Stimulated activated CD8-positive, alpha-beta memory T cell treated with anti-CD3 and anti-CD28 coated beads, Interleukin-15, amount 100 ng/mL, for 48 hours (primary cell): ENCODE measurements around the gene FRMPD4.

Source experiments
- DNase-seq, 2 donors: peaks; one replicate each; pipeline ENCODE4 v3.0.0-alpha.2; 2020; ENCODE audit warnings: low read depth in 2 of 2

FRMPD4 gene

DNA sequence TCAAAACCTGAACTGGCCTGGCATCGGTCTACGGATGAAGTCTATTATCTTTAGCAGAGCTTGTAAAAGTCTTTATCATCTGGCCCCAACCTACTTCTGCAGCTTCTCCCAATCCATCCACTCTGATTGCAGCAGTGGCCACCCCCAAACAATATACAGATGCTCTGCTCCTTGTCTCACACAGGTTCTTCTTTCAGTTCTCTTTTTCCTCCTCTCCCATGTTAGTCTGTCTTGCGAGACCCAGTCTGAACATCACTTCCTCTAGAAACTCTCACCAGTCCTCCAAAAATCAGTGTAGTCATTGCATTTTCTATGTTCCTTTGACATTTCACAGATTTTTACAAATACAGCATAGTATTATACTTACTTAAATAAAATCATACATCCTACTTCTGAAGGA is 163.0 kb downstream of the FRMPD4 start:
- no peak for DNase-seq

DNA sequence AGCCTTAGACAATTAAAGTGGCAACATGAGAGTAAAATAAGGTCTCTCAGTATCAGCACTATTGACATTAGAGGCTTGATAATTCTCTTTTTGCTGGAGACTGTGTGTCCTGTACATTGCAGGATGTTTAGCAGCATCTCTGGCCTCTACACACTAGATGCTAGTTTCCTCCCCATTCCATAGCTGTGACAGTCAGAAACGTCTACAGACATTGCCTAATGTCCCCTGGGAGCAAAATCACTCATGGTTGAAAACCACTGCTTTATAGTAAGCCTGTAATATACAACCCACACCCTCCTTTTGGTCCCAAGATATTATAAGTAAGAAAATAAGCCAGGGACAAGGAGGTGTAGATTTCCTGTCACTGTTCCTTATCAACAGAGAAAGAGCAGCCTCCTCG is 166.0 kb downstream of the FRMPD4 start:
- no peak for DNase-seq

- DNase-seq, result no peak
Measured at GRCh38 chrX:12307961-12308360, 169.7 kb downstream of the FRMPD4 start.

DNA sequence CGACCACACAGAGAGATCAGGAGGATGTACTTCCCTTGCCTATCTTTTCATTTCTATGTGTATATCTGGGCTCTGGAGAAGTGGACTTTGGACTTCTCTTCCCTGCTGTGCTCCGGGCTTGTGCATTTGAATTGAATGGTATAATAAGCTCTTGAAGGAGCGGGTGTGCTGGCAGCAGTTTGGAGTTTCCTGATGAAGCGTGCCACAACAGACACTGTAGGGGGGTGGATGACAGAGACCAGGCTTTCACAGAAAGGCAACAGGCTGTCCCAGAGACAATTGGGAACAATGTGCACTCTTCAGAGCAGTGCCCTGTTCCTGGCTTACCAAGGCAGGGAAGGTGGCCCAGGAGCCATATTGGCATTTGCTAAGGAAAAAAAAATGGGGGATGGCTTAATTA is 170.1 kb downstream of the FRMPD4 start:
- no peak for DNase-seq

GRCh38 chrX:12309040-12309743 is 170.9 kb downstream of the FRMPD4 start:
- DNase-seq, result no peak

GRCh38 chrX:12309744-12310076 is 171.4 kb downstream of the FRMPD4 start:
- DNase-seq, result no peak

DNA sequence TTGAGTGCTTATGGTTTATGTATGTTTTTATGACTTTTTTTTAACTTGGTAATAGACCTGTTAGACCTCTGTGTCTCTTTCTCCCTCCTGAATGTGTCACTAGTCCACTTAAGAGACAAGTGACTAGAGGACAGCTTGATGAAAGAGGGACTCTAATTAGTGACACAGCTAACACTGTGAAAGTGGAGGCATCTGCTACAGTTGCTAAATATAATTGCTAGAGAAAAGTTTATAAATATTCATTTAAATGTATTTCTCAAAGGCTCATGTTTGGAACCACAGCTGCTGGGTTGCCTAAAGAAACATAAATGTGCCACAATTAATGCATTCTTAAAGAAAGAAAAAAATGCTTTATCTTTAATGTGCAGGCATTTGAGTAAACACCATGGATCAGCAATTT is 176.4 kb downstream of the FRMPD4 start:
- no peak for DNase-seq

GRCh38 chrX:12315526-12315925 is 177.3 kb downstream of the FRMPD4 start:
- no peak for DNase-seq

GRCh38 chrX:12319003-12319519 is 180.8 kb downstream of the FRMPD4 start:
- no peak for DNase-seq

GRCh38 chrX:12319992-12320391 is 181.7 kb downstream of the FRMPD4 start:
- no peak for DNase-seq

DNA sequence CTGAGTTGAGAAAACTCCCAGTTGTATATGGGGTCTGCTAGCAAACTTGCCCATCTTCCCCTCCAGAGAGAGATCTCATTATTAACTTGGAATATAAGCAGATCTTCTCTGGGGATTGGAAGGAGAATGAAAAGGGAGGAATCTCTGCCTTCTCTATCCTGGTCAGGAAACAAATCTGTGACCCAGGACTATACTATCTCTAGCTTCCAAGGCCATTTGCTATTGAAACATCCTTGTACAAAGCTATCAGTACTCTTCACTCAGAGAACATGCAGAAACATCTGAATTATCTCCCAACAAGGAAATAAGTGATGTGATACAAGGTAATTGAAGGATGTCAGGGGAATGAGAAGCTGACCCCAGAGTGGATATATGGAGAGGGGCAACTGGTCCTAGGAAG is 183.8 kb downstream of the FRMPD4 start:
- no peak for DNase-seq

DNA sequence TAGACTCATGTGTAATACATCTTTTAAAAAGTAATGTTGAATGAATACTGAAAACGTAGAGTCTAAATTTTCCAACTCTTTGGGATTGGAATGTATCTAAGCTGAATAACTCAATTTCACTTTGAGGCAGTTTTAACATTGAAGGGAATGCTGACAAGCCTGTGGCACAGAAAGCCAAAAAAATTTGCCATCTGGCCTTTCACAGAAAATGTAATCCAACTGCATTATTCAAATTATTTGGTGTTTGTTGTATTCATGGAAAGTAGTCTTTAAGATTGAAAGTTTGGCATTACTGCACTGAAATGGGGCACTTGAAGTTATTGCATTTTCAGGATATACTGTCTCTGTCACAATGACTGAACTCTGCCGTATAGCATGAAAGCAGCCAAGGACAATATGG is 186.9 kb downstream of the FRMPD4 start:
- no peak for DNase-seq

DNA sequence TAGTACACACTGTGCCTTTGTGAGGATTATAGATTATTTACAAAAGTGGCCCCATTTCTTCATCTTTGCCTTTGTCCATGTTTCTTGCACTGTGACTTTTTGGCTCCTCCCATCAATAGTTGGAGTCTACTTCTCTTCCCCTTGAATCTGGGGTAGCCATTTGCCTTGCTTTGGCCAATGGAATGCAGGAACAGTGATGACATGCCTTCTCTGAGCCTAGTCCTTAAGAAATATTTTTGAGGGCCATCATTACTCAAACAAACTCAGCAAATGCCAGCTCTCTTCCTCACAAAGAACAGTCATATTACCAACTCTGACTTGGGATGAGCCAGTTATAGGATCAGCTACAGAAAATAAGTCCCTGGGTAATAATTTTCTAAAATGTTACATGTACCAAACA is 189.6 kb downstream of the FRMPD4 start:
- no peak for DNase-seq

- DNase-seq, result no peak
Measured at GRCh38 chrX:12329476-12329875, 191.2 kb downstream of the FRMPD4 start.

DNA sequence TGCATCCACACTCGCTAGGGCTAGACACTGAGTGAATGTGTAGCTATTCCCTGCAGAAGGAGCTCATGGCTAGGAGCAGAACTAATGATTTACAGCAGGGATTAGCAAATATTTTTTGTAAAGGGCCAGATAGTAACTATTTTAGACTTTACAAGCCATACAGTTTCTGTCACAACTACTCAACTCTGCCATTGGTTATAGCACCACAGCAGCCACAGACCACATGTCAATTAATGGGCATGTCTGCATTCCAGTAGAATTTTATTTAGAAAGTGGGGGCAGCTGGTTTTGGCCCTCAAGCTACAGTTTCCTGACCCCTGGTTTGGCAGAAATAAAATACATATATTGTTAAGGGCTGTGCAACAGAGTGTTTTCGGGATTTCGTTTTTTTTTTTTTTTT is 192.6 kb downstream of the FRMPD4 start:
- no peak for DNase-seq

DNA sequence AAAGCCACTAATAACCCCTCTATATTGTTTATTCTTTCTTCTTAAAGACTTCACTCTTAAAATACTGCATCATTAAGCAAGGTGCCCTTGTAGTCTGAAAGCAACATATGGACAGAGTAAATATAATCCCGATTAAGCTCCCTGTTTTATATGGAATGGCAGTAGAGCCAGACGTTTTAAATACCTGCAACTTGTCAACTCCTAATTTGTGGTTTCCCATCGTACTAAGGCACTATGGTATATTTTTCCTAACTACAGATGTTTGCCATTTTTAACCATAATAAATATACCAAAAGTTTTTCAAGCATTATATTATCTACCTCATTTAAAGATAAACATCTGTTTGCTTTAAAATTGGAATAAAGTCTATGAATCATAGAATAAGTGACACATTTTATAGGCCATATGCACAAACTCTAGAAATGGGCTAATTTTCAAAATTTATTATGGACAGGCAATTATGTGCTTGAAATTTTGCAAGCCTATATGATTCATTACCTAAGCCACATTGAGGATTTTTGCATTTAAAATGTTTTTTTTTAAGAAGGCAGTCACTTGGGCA is 194.6 kb downstream of the FRMPD4 start:
- no peak for DNase-seq

- DNase-seq, result no peak
Measured at GRCh38 chrX:12339921-12340320, 201.6 kb downstream of the FRMPD4 start.

DNA sequence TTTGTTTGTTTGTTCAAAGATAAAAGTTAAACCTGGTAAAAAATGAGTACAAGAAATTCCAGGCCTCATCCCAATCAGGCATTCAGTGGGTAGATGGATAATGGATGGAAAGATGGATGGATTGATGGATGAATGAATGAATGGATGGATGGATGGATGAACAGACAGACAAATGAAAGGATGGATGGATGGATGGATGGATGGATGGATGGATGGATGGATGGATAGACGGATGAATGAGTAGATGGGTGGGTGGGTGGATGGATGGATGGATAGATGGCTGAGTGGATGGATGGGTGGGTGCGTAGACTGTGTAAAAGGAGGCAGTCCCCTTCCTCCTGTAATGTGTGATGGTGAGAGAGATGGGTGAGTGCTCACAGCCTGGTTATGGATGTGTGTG is 206.7 kb downstream of the FRMPD4 start:
- DNase-seq, result no peak

GRCh38 chrX:12349201-12349600 is 210.9 kb downstream of the FRMPD4 start:
- DNase-seq, result no peak

GRCh38 chrX:12352922-12353321 is 214.6 kb downstream of the FRMPD4 start:
- no peak for DNase-seq

DNA sequence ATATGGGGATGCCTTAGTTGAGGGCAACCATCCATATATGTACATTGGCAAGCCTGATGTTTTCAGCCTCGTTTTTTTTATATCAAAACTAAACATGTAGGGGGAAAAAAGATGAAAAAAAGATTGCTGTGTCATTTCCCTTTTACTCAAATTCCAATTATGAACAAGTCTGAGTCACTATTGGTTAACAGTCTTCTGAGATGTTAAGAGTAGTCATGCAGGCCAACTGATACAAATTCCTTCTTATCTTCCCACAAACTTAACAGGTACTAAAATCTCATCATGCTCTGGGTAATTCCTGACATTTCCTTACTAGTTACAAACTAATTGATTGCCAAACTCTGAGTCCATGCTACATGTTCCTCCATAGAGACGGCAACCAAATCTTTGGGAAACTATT is 222.1 kb downstream of the FRMPD4 start:
- no peak for DNase-seq

GRCh38 chrX:12360986-12361598 is 222.8 kb downstream of the FRMPD4 start:
- DNase-seq, result no peak

GRCh38 chrX:12363216-12363615 is 224.9 kb downstream of the FRMPD4 start:
- DNase-seq, result no peak
